ENCODE results near the gene CLCN1. TPM values are rescaled to one million over a fixed set of nuclear protein-coding genes. Genes with fewer than 3 reads are reported as not detected.
A peak's percentile ranks its signal among the peaks of the same experiment; 100 is the strongest.
"Not testable (repeated sequence)": the region's sequence is repeated elsewhere in the genome, so short reads cannot be mapped to it uniquely, and the experiment has no call there.

CLCN1 gene
- total RNA-seq, 1 donor: 0.54 TPM

GRCh38 chr7:143382791-143383641 is 67.1 kb downstream of the CLCN1 start:
- no peak for DNase-seq (ENCODE audit: low read depth in 2 of 3, low spot score in 2 of 3)

- no peak for DNase-seq (ENCODE audit: low read depth in 2 of 3, low spot score in 2 of 3)
Measured at GRCh38 chr7:143383642-143383957, 67.7 kb downstream of the CLCN1 start.

DNA sequence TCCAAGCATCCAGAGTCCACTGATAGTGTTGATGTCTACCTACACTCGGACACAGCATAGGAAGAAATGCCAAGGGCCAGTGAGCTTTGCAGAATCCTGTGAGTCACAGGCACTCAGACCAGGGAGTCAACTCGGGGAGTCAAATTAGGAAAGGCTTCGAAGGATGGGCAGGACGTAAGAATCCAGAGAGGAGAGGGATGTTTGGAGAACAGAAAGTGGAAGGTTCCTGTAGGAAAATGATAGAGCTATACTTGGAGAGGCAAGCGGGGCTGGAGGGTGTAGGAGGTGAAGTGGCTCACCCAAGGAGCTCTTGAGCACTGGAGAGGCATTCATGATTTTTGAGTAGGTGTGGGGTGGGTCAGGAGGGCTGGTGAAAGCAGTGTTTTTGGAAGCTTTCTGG is 68.2 kb downstream of the CLCN1 start:
- DNase-seq (ENCODE audit: low read depth in 2 of 3, low spot score in 2 of 3): no peak

- no peak for DNase-seq (ENCODE audit: low read depth in 2 of 3, low spot score in 2 of 3)
Measured at GRCh38 chr7:143384661-143385631, 69.0 kb downstream of the CLCN1 start.

- peak in 2 of 3 donors; percentile 56 to 69 for DNase-seq (ENCODE audit: low read depth in 2 of 3, low spot score in 2 of 3)
Measured at GRCh38 chr7:143385891-143386781, 70.2 kb downstream of the CLCN1 start.

DNA sequence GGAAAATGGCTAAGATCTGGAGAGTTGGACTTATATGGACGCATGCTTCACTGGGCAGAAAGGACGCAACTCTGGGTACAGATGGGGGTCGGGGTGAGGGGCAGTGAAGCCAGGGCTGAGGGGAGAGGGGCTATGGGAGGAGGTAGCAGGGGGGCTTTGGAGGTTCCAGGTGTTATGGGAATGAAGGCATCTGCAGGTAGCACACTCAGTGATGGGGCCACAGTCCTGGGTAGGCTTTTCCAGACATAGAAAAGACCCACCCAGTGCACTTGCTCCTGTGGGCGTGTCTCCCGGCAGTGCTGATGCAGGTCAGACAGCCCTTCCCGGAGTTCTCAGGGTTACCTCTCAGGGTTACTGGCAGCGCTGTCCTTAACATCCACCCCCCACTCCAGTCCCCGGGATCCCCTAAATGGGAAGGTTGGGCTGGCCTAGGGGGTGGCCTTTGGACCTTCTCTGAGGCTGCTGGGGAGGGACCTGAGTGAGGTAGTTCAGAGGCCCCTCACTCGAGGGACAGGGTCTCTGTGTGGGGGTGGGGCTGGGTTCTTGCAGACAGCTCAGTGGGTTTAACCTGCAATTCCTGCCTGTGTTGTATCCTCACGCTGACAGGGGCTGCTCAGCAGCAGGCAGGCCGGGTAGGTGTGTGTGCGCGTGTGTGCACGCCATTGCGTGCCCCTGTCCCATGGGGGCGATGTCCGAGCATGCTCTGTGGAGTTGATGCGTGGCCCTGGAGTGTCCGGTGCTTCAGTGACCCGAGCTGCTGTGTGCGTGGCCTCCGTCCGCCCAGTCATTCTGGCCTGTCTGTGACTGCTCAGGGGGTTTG is 71.5 kb downstream of the CLCN1 start:
- DNase-seq (ENCODE audit: low read depth in 2 of 3, low spot score in 2 of 3): no peak

DNA sequence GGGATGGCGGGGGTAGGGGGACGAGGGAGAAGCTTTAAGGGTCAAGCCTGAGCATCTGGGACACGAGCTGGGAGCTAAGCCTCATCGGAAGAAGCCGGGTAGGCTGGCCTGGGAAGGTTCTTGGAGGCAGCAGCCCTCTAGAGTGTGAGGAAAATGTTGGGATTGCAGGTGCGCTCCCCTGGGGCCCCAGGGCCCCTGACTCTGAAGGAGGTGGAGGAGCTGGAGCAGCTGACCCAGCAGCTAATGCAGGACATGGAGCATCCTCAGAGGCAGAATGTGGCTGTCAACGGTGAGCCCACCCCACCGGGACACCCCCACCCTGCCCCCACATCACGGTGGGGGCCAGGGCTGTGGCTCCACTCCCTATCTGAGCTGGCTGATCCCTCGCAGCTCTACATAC is 72.1 kb downstream of the CLCN1 start:
- DNase-seq (ENCODE audit: low read depth in 2 of 3, low spot score in 2 of 3): no peak

- no peak for DNase-seq (ENCODE audit: low read depth in 2 of 3, low spot score in 2 of 3)
Measured at GRCh38 chr7:143388491-143389101, 72.7 kb downstream of the CLCN1 start.

DNA sequence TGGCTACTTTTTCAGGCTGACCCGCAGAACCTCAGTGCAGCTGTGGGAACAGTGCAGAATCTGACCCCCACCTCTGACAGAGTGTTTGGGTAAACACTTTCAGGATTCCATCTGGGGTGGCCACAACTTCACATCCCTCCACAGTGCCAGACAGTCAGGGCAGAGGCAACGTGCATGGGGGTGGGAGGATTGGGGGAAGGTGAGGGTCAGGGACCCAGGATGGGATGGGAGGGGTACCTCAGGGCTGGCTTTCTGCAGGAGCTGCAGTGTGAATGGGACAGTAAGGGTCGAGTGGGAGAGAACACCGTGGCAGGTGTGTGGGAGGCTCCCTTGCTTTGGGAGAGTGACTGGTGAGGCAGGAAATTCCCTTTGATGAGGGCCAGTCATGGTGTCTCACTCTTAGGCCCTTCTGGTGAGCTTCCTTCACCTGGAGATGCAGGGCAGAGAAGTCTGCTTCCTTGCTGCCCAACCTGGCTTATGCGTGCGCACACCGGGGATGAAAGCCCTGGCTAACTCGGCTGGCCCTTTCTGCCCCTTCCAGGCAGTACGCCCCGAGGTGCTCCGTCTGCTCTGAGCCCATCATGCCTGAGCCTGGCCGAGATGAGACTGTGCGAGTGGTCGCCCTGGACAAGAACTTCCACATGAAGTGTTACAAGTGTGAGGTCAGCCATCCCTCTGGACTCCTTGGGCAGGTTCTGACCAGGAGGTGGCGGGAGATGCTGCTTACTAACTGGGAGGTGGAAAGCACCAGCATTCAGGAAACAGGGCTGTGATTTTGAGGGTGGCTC is 73.6 kb downstream of the CLCN1 start:
- DNase-seq (ENCODE audit: low read depth in 2 of 3, low spot score in 2 of 3): no peak

GRCh38 chr7:143390104-143390772 is 74.3 kb downstream of the CLCN1 start:
- DNase-seq (ENCODE audit: low read depth in 2 of 3, low spot score in 2 of 3): no peak

GRCh38 chr7:143390773-143391317 is 74.9 kb downstream of the CLCN1 start:
- no peak for DNase-seq (ENCODE audit: low read depth in 2 of 3, low spot score in 2 of 3)

- no peak for DNase-seq (ENCODE audit: low read depth in 2 of 3, low spot score in 2 of 3)
Measured at GRCh38 chr7:143391462-143392404, 75.8 kb downstream of the CLCN1 start.

GRCh38 chr7:143392427-143392826 is 76.5 kb downstream of the CLCN1 start:
- DNase-seq (ENCODE audit: low read depth in 2 of 3, low spot score in 2 of 3): not testable (repeated sequence)

DNA sequence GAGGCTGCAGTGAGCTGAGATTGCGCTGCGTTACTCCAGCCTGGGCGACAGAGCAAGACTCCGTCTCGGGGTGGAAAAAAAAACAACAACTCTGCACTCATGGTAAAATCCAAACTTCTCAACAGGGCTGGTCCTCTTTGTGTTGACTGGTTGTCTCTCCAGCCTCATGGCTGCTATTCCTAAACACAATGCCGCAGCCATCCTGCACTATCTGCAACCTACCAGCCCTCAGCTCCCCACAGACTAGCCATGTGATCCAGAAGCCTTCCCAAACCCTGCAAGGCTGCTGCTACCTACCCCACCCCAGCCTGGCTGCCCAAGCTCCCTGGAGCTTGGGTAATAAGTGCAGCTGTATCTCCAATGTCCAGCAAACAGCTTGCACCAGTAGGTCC is 77.0 kb downstream of the CLCN1 start:
- DNase-seq (ENCODE audit: low read depth in 2 of 3, low spot score in 2 of 3): no peak

DNA sequence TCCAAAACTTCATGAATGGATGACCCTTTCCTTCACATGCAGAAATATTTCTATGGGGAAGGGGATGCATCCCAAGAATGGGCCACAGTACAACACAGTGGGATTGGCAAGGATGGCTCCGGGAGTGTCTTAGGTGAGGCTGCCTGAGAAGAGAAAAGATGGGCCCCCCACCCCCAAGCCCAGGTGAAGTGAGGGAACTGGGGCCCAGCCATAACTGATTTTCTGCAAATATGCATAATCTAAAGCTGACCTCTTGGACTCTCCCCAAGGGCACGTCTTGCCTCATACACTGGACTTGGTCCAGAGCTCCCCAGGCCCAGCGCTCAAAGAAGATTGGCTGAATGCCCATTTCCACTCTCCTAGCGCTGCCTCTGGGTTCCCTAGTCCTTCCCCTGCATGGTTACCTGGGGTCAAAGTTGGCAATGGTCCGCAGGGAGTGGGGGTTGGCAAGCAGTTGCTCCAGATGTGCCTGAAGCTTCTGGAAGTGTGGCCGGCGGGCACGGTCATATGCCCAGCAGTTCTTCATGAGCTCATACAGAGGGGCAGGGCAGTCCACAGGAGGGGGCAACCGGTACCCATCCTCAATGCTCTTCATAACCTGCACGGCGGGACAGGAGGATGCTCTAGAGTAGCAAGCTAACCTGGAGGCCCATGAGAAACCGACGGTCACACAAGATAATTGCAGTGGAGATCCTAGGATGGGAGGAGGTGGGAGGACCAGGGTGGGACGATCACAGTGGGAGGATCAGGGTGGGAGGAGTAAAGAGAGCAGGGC is 77.5 kb downstream of the CLCN1 start:
- DNase-seq (ENCODE audit: low read depth in 2 of 3, low spot score in 2 of 3): no peak

DNA sequence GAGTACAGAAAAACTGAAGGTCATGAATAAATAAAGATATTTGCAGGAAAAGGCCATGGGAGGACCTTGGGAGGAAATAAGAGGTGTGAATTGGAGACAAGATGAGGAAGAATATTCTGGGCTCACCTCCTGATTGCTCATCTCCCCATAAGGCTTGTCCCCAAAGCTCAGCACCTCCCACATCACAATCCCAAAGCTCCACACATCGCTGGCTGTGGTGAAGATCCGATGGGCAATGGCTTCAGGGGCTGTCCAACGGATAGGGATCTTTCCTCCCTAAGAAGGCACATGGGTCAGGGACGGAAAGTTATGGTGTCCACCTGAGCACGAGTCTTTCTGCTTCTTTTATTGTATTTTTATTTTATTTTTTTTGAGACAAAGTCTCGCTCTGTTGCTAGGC is 78.2 kb downstream of the CLCN1 start:
- no peak for DNase-seq (ENCODE audit: low read depth in 2 of 3, low spot score in 2 of 3)

Data from hematopoietic multipotent progenitor cell (in vitro differentiated cells).